Activated CD4-positive, alpha-beta T cell treated with anti-CD3 and anti-CD28 coated beads, Interleukin-2, amount 50 U/mL, for 4 hours (primary cell): Measurements from ENCODE around the gene CADM2.

Source experiments
- DNase-seq, 2 experiments: peaks; one replicate each; pipeline ENCODE4 v3.0.0-alpha.2; 2020

Gene CADM2

GRCh38 chr3:85342915-85343314 is 384.1 kb downstream of the CADM2 start:
- no peak for DNase-seq

GRCh38 chr3:85355572-85355971 is 396.8 kb downstream of the CADM2 start:
- no peak for DNase-seq

GRCh38 chr3:85360742-85361387 is 402.1 kb downstream of the CADM2 start:
- DNase-seq: no peak

- no peak for DNase-seq
Measured at GRCh38 chr3:85364296-85364909, 405.6 kb downstream of the CADM2 start.

GRCh38 chr3:85370341-85370740 is 411.6 kb downstream of the CADM2 start:
- DNase-seq: no peak

- DNase-seq: no peak
Measured at GRCh38 chr3:85376131-85376530, 417.3 kb downstream of the CADM2 start.

- no peak for DNase-seq
Measured at GRCh38 chr3:85377115-85377514, 418.3 kb downstream of the CADM2 start.

- no peak for DNase-seq
Measured at GRCh38 chr3:85384372-85384771, 425.6 kb downstream of the CADM2 start.

- no peak for DNase-seq
Measured at GRCh38 chr3:85387913-85388505, 429.2 kb downstream of the CADM2 start.

- no peak for DNase-seq
Measured at GRCh38 chr3:85394424-85394823, 435.6 kb downstream of the CADM2 start.

GRCh38 chr3:85397434-85397833 is 438.6 kb downstream of the CADM2 start:
- no peak for DNase-seq

GRCh38 chr3:85426121-85426520 is 467.3 kb downstream of the CADM2 start:
- no peak for DNase-seq

GRCh38 chr3:85427467-85427866 is 468.7 kb downstream of the CADM2 start:
- DNase-seq: no peak

GRCh38 chr3:85432081-85432480 is 473.3 kb downstream of the CADM2 start:
- DNase-seq: no peak

- no peak for DNase-seq
Measured at GRCh38 chr3:85433319-85433718, 474.5 kb downstream of the CADM2 start.

GRCh38 chr3:85455561-85456200 is 496.9 kb downstream of the CADM2 start:
- no peak for DNase-seq

GRCh38 chr3:85474241-85474640 is 515.5 kb downstream of the CADM2 start:
- no peak for DNase-seq

- no peak for DNase-seq
Measured at GRCh38 chr3:85475346-85475745, 516.6 kb downstream of the CADM2 start.

- DNase-seq: no peak
Measured at GRCh38 chr3:85476891-85477495, 518.2 kb downstream of the CADM2 start.

- no peak for DNase-seq
Measured at GRCh38 chr3:85481411-85482212, 522.8 kb downstream of the CADM2 start.

GRCh38 chr3:85482213-85482490 is 523.4 kb downstream of the CADM2 start:
- no peak for DNase-seq

GRCh38 chr3:85483986-85484385 is 525.2 kb downstream of the CADM2 start:
- DNase-seq: no peak

- no peak for DNase-seq
Measured at GRCh38 chr3:85487375-85487774, 528.6 kb downstream of the CADM2 start.
